HG02610 (cell line): ENCODE measurements around the gene TMEM97.
"Not testable (repeated sequence)": the region's sequence is repeated elsewhere in the genome, so short reads cannot be mapped to it uniquely, and the experiment has no call there.

Source experiments
- ATAC-seq: cut with Tn5 transposase; IDR thresholded peaks from one replicate; pipeline ENCODE4 v1.9.1; 2021; ENCODE audit warnings: mild to moderate bottlenecking, moderate library complexity; ENCODE audit not compliant: unreplicated experiment

Gene TMEM97

GRCh38 chr17:28335959-28336871, 17.2 kb downstream of the TMEM97 start:
- no peak for ATAC-seq

GRCh38 chr17:28338056-28338768, 19.2 kb downstream of the TMEM97 start:
- no peak for ATAC-seq

GRCh38 chr17:28338769-28339212, 19.8 kb downstream of the TMEM97 start:
- ATAC-seq, result not testable (repeated sequence)

- no peak for ATAC-seq
Measured at GRCh38 chr17:28339431-28339830, 20.4 kb downstream of the TMEM97 start.

- ATAC-seq, result no peak
Measured at GRCh38 chr17:28340374-28340773, 21.4 kb downstream of the TMEM97 start.

GRCh38 chr17:28341516-28341915, 22.5 kb downstream of the TMEM97 start:
- ATAC-seq, result no peak

- no peak for ATAC-seq
Measured at GRCh38 chr17:28342313-28342712, 23.3 kb downstream of the TMEM97 start.

GRCh38 chr17:28343491-28343932, 24.5 kb downstream of the TMEM97 start:
- no peak for ATAC-seq

- no peak for ATAC-seq
Measured at GRCh38 chr17:28344011-28344410, 25.0 kb downstream of the TMEM97 start.

- ATAC-seq, result no peak
Measured at GRCh38 chr17:28344435-28344901, 25.5 kb downstream of the TMEM97 start.

- no peak for ATAC-seq
Measured at GRCh38 chr17:28345419-28346198, 26.6 kb downstream of the TMEM97 start.

GRCh38 chr17:28346199-28346580, 27.2 kb downstream of the TMEM97 start:
- ATAC-seq, result no peak

GRCh38 chr17:28346746-28347246, 27.8 kb downstream of the TMEM97 start:
- no peak for ATAC-seq

- ATAC-seq, result no peak
Measured at GRCh38 chr17:28347261-28347891, 28.4 kb downstream of the TMEM97 start.

- no peak for ATAC-seq
Measured at GRCh38 chr17:28348979-28349378, 30.0 kb downstream of the TMEM97 start.

GRCh38 chr17:28350271-28350670, 31.3 kb downstream of the TMEM97 start:
- no peak for ATAC-seq

- ATAC-seq, result peak; percentile 97
Measured at GRCh38 chr17:28357061-28357900, 38.3 kb downstream of the TMEM97 start, which contains the start of gene POLDIP2. POLDIP2 (minus strand) TSS chr17:28357527; CDS start chr17:28357448, 79 bp downstream.

GRCh38 chr17:28357901-28358197, 38.8 kb downstream of the TMEM97 start:
- no peak for ATAC-seq

- no peak for ATAC-seq
Measured at GRCh38 chr17:28363186-28363585, 44.2 kb downstream of the TMEM97 start.
